ENCODE results near the gene TACC2.
"Not testable (repeated sequence)": the region's sequence is repeated elsewhere in the genome, so short reads cannot be mapped to it uniquely, and the experiment has no call there.

The TACC2 gene

GRCh38 chr10:122075171-122075570, 86.2 kb downstream of the TACC2 start:
- no peak overlapping the region for H3K4me3 ChIP-seq (ENCODE audit: low read depth, low read length)
- no peak for TF ChIP-seq CTCF (IDR thresholded peaks at IDR 0.05; ENCODE audit: low read depth, low read length)

GRCh38 chr10:122075876-122076275, 86.9 kb downstream of the TACC2 start:
- H3K4me3 ChIP-seq (ENCODE audit: low read depth, low read length), result not testable (repeated sequence)

DNA sequence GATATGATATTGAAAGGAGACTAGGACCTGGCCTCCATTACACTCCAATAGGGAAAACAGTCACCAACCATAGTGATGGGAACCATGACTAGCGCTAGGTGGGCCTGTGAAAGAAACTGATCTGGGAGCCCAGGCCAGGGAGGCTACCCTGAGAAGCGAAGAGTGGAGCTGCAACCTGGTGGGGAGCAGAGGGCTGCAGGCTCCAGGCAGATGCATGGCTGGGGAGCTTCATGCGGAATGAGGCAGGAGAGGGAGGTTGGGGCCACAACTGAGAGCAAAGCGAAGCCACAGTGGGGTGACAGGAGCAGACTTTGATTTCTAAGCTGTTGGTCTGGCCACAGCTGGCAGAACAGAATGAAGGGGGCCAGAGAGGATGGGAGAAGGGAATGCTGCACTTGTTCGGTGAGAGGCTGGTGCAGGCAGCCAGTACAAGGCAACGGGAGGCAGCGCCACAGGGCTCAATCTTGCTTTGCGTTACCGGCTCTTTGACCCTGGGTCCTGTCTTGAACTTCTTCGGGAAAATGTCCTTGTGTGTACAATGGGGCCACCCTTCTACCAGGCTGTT, 88.4 kb downstream of the TACC2 start:
- no peak for TF ChIP-seq CTCF (IDR thresholded peaks at IDR 0.05; ENCODE audit: low read depth, low read length)
- H3K4me3 ChIP-seq (ENCODE audit: low read depth, low read length), result no peak overlapping the region

DNA sequence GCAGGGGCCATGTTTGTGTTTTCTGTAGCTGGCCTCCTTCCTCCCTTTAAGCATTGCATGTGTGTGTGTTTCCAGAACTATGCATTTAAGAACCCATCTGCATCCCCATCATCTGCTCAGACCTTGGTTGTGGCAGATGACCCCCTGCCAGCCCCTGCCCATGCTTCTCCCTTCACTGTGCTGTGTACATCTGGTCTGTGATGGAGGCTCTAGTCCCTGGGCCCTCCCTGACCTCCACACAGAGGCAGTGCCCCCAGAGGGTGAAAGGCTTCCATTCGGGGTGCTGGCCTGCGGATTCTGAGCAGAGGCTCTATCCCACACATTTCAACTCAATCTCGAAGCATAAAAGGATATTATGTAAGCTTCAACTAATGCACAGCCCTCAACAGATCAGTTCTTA, 89.4 kb downstream of the TACC2 start:
- no peak for TF ChIP-seq CTCF (IDR thresholded peaks at IDR 0.05; ENCODE audit: low read depth, low read length)
- H3K4me3 ChIP-seq (ENCODE audit: low read depth, low read length), result no peak overlapping the region

- TF ChIP-seq CTCF (IDR thresholded peaks at IDR 0.05; ENCODE audit: low read depth, low read length), result no peak
Observed at GRCh38 chr10:122078965-122079795, 90.2 kb downstream of the TACC2 start.

GRCh38 chr10:122082616-122083477, 93.9 kb downstream of the TACC2 start:
- H3K4me3 ChIP-seq (ENCODE audit: low read depth, low read length), result no peak overlapping the region
- no peak for TF ChIP-seq CTCF (IDR thresholded peaks at IDR 0.05; ENCODE audit: low read depth, low read length)

More at GRCh38 chr10:122078965-122079795, 90.2 kb downstream of the TACC2 start:
- no peak overlapping the region for H3K4me3 ChIP-seq (ENCODE audit: low read depth, low read length)

DNA sequence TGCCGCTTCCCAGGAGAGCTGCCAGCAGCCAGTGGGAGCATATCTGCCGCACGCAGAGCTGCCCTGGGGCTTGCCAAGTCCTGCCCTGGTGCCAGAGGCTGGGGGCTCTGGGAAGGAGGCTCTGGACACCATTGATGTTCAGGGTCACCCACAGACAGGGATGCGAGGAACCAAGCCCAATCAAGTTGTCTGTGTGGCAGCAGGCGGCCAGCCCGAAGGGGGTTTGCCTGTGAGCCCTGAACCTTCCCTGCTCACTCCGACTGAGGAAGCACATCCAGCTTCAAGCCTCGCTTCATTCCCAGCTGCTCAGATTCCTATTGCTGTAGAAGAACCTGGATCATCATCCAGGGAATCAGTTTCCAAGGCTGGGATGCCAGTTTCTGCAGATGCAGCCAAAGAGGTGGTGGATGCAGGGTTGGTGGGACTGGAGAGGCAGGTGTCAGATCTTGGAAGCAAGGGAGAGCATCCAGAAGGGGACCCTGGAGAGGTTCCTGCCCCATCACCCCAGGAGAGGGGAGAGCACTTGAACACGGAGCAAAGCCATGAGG, 94.6 kb downstream of the TACC2 start:
- TF ChIP-seq CTCF (IDR thresholded peaks at IDR 0.05; ENCODE audit: low read depth, low read length), result no peak
- no peak overlapping the region for H3K4me3 ChIP-seq (ENCODE audit: low read depth, low read length)
